HepG2 (cell line): Measurements from ENCODE around the gene SYT9. TPM values are rescaled to one million over a fixed set of nuclear protein-coding genes. Genes with fewer than 3 reads are reported as not detected.

Experiments used
- ATAC-seq: fragments of 200-7000 bp; cut with Tn5 transposase; 3 replicates; pipeline ENCODE4 v1.9.1; 2020; ENCODE audit warnings: mild to moderate bottlenecking, moderate library complexity
- BruUV-seq: library from RNA; stranded (reverse); fragments of 400-500 nt; replicated peaks from 2 replicates; lab custom pipeline; 2021; lab: Mats Ljungman, UMichigan
- CTCF ChIA-PET: fragments of 300-600 bp; formaldehyde crosslinking; extraction: SDS; loops from one replicate; lab custom pipeline; 2021; ENCODE audit warnings: low total read pairs, inconsistent platforms, low intra/inter-chr PET ratio; lab: Yijun Ruan, JAX
- POLR2A ChIA-PET: fragments of 350-600 bp; sonication (Branson Sonifier 250); formaldehyde crosslinking; loops from one replicate; lab custom pipeline; 2020; ENCODE audit warnings: antibody characterized with exemption, inconsistent platforms; lab: Yijun Ruan, JAX
- DNase-seq: peaks from one replicate; pipeline ENCODE4 v3.0.0-alpha.2; 2015; ENCODE audit warnings: low spot score
- FAIRE-seq: peaks from 3 replicates; lab custom pipeline; 2011; peaks lifted over from hg19 to GRCh38; lab: Jason Lieb, UNC
- H2AFZ ChIP-seq: one replicate; pipeline ENCODE4 v1.6.1; 2011; ENCODE audit warnings: low read length, inconsistent platforms
- H3K27ac ChIP-seq: fragments of 300-600 bp; 3 replicates; pipeline ENCODE4 v1.8.0; 2011; ENCODE audit warnings: mixed run types, mild to moderate bottlenecking, mixed read lengths, low read length, inconsistent platforms; ENCODE audit not compliant: insufficient read depth; ENCODE audit errors: extremely low read length
- H3K27me3 ChIP-seq, 2 experiments: fragments of 200-600 bp in 1 of 2; 2 replicates in 1 of 2; 3 replicates in 1 of 2; pipeline versions ENCODE4 v1.6.0 to v1.8.0; 2011; ENCODE audit warnings: low read length in 2 of 2, mild to moderate bottlenecking in 2 of 2, moderate library complexity in 2 of 2, inconsistent platforms in 1 of 2; ENCODE audit not compliant: insufficient read depth in 2 of 2, control insufficient read depth in 1 of 2
- H3K36me3 ChIP-seq, 2 experiments: fragments of 200-600 bp in 1 of 2; replicated peaks in 1 of 2; 2 replicates in 1 of 2; 3 replicates in 1 of 2; pipeline versions ENCODE4 v1.5.1 to v1.8.0; 2011; ENCODE audit warnings: low read length in 2 of 2, inconsistent platforms in 1 of 2; ENCODE audit not compliant: insufficient read depth in 2 of 2, control insufficient read depth in 1 of 2
- H3K4me1 ChIP-seq: 2 replicates; pipeline ENCODE4 v1.5.1; 2012; ENCODE audit warnings: low read length, inconsistent platforms; ENCODE audit not compliant: insufficient read depth
- H3K4me2 ChIP-seq: 2 replicates; pipeline ENCODE4 v1.6.0; 2011; ENCODE audit warnings: low read depth, low read length, inconsistent platforms
- H3K4me3 ChIP-seq, 3 experiments: fragments of 200-600 bp in 1 of 3; sonication (generic), shearing (Covaris generic) in 1 of 3; replicated peaks in 1 of 3; 2 replicates each; pipeline ENCODE4 v1.5.1; 2011 to 2016; ENCODE audit warnings: low read length in 3 of 3, inconsistent platforms in 2 of 3, low read depth in 2 of 3, mild to moderate bottlenecking in 2 of 3, control low read depth in 1 of 3, mixed read lengths in 1 of 3; ENCODE audit not compliant: insufficient read depth in 1 of 3
- H3K79me2 ChIP-seq: one replicate; pipeline ENCODE4 v1.6.1; 2011; ENCODE audit warnings: low read length, inconsistent platforms; ENCODE audit not compliant: insufficient read depth
- H3K9ac ChIP-seq: 2 replicates; pipeline ENCODE4 v1.6.0; 2011; ENCODE audit warnings: mild to moderate bottlenecking, low read depth, low read length, inconsistent platforms; ENCODE audit not compliant: insufficient read depth
- H3K9me3 ChIP-seq: 2 replicates; pipeline ENCODE4 v1.5.1; 2012; ENCODE audit warnings: mild to moderate bottlenecking, low read length
- H4K20me1 ChIP-seq: 2 replicates; pipeline ENCODE4 v1.6.0; 2011; ENCODE audit warnings: inconsistent platforms, mild to moderate bottlenecking, low read length, moderate library complexity; ENCODE audit not compliant: insufficient read depth
- ATF5 ChIP-seq: sonication (generic); formaldehyde crosslinking; IDR thresholded peaks from 2 replicates; pipeline ENCODE4 v1.4.0; 2020; ENCODE audit warnings: mild to moderate bottlenecking, low read depth, missing genetic modification reagents
- DZIP1 ChIP-seq: sonication (generic); formaldehyde crosslinking; IDR thresholded peaks from 2 replicates; pipeline ENCODE4 v1.5.0; 2020; ENCODE audit warnings: mild to moderate bottlenecking, missing genetic modification reagents
- FOSL2 ChIP-seq: sonication (generic); formaldehyde crosslinking; IDR thresholded peaks from 2 replicates; pipeline ENCODE4 v1.4.0; 2020; ENCODE audit warnings: missing genetic modification reagents
- GTF3A ChIP-seq: sonication (generic); formaldehyde crosslinking; conservative IDR thresholded peaks from 2 replicates; pipeline ENCODE4 v1.4.0; 2020; ENCODE audit warnings: mild to moderate bottlenecking, missing genetic modification reagents
- MAFG ChIP-seq: sonication (generic); formaldehyde crosslinking; IDR thresholded peaks from 2 replicates; pipeline ENCODE4 v1.5.1; 2020; ENCODE audit warnings: mild to moderate bottlenecking, missing genetic modification reagents
- MYC ChIP-seq: sonication (generic); formaldehyde crosslinking; IDR thresholded peaks from 2 replicates; pipeline ENCODE4 v1.9.0; 2021; ENCODE audit warnings: missing genetic modification reagents, borderline replicate concordance
- NFE2 ChIP-seq: sonication (generic); formaldehyde crosslinking; IDR thresholded peaks from 2 replicates; pipeline ENCODE4 v1.4.0; 2020; ENCODE audit warnings: missing genetic modification reagents
- RNF219 ChIP-seq: sonication (generic); formaldehyde crosslinking; IDR thresholded peaks from 2 replicates; pipeline ENCODE4 v1.5.0; 2020; ENCODE audit warnings: mild to moderate bottlenecking, missing genetic modification reagents
- TRIM24 ChIP-seq: sonication (generic); formaldehyde crosslinking; IDR thresholded peaks from 2 replicates; pipeline ENCODE4 v1.8.0; 2022; ENCODE audit warnings: mild to moderate bottlenecking, missing genetic modification reagents
- WIZ ChIP-seq: sonication (generic); formaldehyde crosslinking; IDR thresholded peaks from 2 replicates; pipeline ENCODE4 v1.5.1; 2020; ENCODE audit warnings: mild to moderate bottlenecking, missing genetic modification reagents
- ZNF207 ChIP-seq: fragments of 450-650 bp; IDR thresholded peaks from 2 replicates; pipeline ENCODE4 v1.6.1; 2016; ENCODE audit warnings: antibody characterized with exemption, borderline replicate concordance
- ZNF33A ChIP-seq: sonication (generic); formaldehyde crosslinking; IDR thresholded peaks from 2 replicates; pipeline ENCODE4 v1.5.1; 2020; ENCODE audit warnings: missing genetic modification reagents, mild to moderate bottlenecking, moderate library complexity, borderline replicate concordance
- ZNF343 ChIP-seq: sonication (generic); formaldehyde crosslinking; IDR thresholded peaks from 2 replicates; pipeline ENCODE4 v1.4.0; 2020; ENCODE audit warnings: mild to moderate bottlenecking, missing genetic modification reagents
- ZNF672 ChIP-seq: sonication (generic); formaldehyde crosslinking; IDR thresholded peaks from 2 replicates; pipeline ENCODE4 v1.8.1; 2022; ENCODE audit warnings: missing genetic modification reagents
- ZNF879 ChIP-seq: sonication (generic); formaldehyde crosslinking; IDR thresholded peaks from 2 replicates; pipeline ENCODE4 v1.8.1; 2023; ENCODE audit warnings: missing genetic modification reagents
- WGBS: methylation state at CpG from one replicate; pipeline ENCODE4 v1.1.6; 2017; ENCODE audit warnings: low lambda C conversion rate; 5-methylcytosine and 5-hydroxymethylcytosine counted together
- in situ Hi-C: cut with HindIII; loops from 2 replicates; pipeline ENCODE4 v1.10.0; 2017; ENCODE audit warnings: low pct_unique_long_range_greater_than_20kb; ENCODE audit not compliant: extremely low pct_ligation_motif_present
- intact Hi-C: fragments of 100-400 bp; cut with micrococcal nuclease; formaldehyde crosslinking; loops from one replicate; pipeline ENCODE4 v1.10.0; 2022; ENCODE audit not compliant: unreplicated experiment
- polyA plus RNA-seq, 8 experiments: library from polyadenylated mRNA; depleted of rRNA in 3 of 8; stranded (reverse) in 7 of 8; unstranded in 1 of 8; fragments of >200 nt; fragmentation: Illumina TruSeq in 4 of 8; extraction: Trizol in 4 of 8; gene quantifications; 2 replicates each; pipeline versions ENCODE4 v1.2.1 to v1.2.3, GENCODE V29; 2011 to 2016; ENCODE audit warnings: low read depth in 4 of 8, missing spikeins in 1 of 8, mixed read lengths in 1 of 8; ENCODE audit not compliant: insufficient read depth in 1 of 8
- total RNA-seq, 5 experiments: library from RNA; depleted of rRNA; stranded (reverse); fragments of >200 nt; fragmentation: Illumina TruSeq; extraction: Trizol; gene quantifications; 2 replicates each; pipeline ENCODE4 v1.2.3, GENCODE V29; 2016; ENCODE audit warnings: low read depth in 1 of 5

Gene SYT9
- total and polyA plus RNA-seq, 2 of the 13 experiments (the other 11 are each of a cell fraction or from before 2014, with no cell fraction given): not detected

- TF ChIP-seq WIZ (CRISPR knock-in tag) (no peak), ATF5 (no peak)
Observed at GRCh38 chr11:7469351-7469865, 217.7 kb downstream of the SYT9 start (continued).

- H3K27me3 ChIP-seq: no peaks in the 10 kb centered on the region; a peak in 1 of 5 replicates
- H3K4me3 ChIP-seq: no peak overlapping the region
- H3K9me3 ChIP-seq: no peaks in the 10 kb centered on the region
- no peaks in the 10 kb centered on the region for H3K4me1 ChIP-seq
- no peak for TF ChIP-seq TRIM24 (CRISPR knock-in tag)
- TF ChIP-seq DZIP1 (CRISPR knock-in tag): no peak
- no peak for TF ChIP-seq FOSL2 (CRISPR knock-in tag)
- TF ChIP-seq ZNF207: no peak
- TF ChIP-seq ZNF672 (CRISPR knock-in tag): no peak
- no peak for TF ChIP-seq ZNF343 (CRISPR knock-in tag)
- no peak for TF ChIP-seq RNF219 (CRISPR knock-in tag)
- TF ChIP-seq ZNF33A: no peak
- no peak for TF ChIP-seq MAFG (CRISPR knock-in tag)
- no peak for TF ChIP-seq GTF3A (CRISPR knock-in tag)
- TF ChIP-seq MYC: no peak
- no peak for TF ChIP-seq NFE2
- TF ChIP-seq ZNF879 (CRISPR knock-in tag): no peak
- no peaks in the 10 kb centered on the region for H3K79me2 ChIP-seq
- CTCF ChIA-PET: no interaction called here
- in situ Hi-C loops: no loop called here
- H4K20me1 ChIP-seq: no peaks in the 10 kb centered on the region
- 35% methylated on average over 7 of the region's 7 CpGs for WGBS
- H2AFZ ChIP-seq: no peak overlapping the region
- no peak overlapping the region for H3K9ac ChIP-seq
- ATAC-seq: no peak
- H3K4me2 ChIP-seq: no peak overlapping the region
- no peak for DNase-seq
- no peak for FAIRE-seq
- POLR2A ChIA-PET: no interaction called here
- no TSS peak for BruUV-seq
- intact Hi-C loops: no loop called here
- H3K36me3 ChIP-seq: no peaks in the 10 kb centered on the region
- H3K27ac ChIP-seq: no peak overlapping the region
Observed at GRCh38 chr11:7471071-7471470, 219.4 kb downstream of the SYT9 start.
